ENCODE results near the gene KCNC4. TPM values are rescaled to one million over a fixed set of nuclear protein-coding genes. Genes with fewer than 3 reads are reported as not detected.

Gene KCNC4
- 1.6 and 4.1 TPM in 2 replicates for total RNA-seq

DNA sequence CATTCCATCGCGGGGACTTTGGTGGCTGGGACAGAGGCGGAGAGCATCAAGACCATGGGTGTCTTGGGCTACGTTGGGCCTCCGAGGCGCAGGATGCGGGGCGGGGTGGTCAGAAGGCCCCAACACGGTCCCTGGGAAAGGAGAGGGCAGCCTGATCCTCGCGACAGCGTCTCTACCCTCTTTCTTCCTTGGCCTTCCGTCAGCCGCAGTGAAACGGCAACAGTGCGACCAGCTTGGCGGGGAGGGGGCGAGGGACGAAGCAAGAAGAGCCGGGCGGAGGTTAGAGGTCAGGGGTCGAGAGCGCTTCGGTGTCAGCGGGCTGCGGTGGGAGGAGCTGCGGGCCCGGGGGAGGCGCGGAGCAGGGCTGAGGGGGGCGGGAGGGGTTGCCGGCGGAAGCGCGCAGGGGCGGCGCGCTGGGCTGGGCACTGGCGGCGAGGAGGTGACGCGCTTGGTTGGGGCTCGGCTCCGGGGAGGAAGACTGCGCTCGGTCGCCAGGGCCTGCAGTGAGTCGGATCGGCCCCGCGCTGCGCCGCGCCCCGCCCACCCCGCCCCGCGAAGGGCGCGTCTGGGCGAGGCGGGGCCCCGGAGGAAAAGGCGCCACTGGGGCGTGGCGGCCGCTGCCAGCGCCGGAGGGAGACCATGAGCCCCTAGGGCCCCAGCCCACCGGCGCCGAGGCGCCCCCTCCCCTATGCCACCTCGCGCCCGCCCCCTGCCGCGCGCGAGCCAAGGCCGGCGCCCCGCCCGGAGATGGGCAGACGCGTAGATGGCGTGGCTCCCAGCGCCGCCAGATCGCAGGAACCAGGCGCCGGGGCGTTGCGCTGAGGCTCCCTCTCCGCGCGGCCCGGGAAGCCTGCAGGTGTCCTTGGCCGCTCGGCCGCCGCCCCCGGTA lies at the start of gene KCNC4:
TSS of gene KCNC4 (plus strand) at position 600 of the 889 bp plus-strand sequence. CDS start 1,186 bp downstream, outside the sequence.

Other genes starting within 250 kb of the KCNC4 start
- gene AHCYL1, start 225.5 kb upstream of the KCNC4 start, total RNA-seq, result 43.5 and 64.5 TPM in 2 replicates
- gene STRIP1, start 175.7 kb upstream of the KCNC4 start, total RNA-seq, result 25.9 and 32.6 TPM in 2 replicates
- not detected in 2 replicates for gene ALX3, start 139.6 kb upstream of the KCNC4 start, total RNA-seq
- gene UBL4B, start 97.9 kb upstream of the KCNC4 start, total RNA-seq, result not detected in 2 replicates
- under 0.01 TPM in 2 replicates for gene SLC6A17, start 59.8 kb upstream of the KCNC4 start, total RNA-seq
- 26.1 and 27.4 TPM in 2 replicates for gene RBM15, start 129.1 kb downstream of the KCNC4 start, total RNA-seq
- 5.2 and 29.3 TPM in 2 replicates for gene SLC16A4, start 180.7 kb downstream of the KCNC4 start, total RNA-seq
- 118 and 123 TPM in 2 replicates for gene LAMTOR5, start 197.4 kb downstream of the KCNC4 start, total RNA-seq
- gene PROK1, start 240.8 kb downstream of the KCNC4 start, total RNA-seq, result not detected in 2 replicates

Data from mesangial cell (primary cell).